CD14-positive monocyte (primary cell): ENCODE data around the gene TNFRSF12A. TPM values are rescaled to one million over a fixed set of nuclear protein-coding genes. Genes with fewer than 3 reads are reported as not detected.

Source experiments
- DNase-seq, 3 donors: peaks; one replicate each; pipeline ENCODE4 v3.0.0-alpha.2; 2011 to 2022
- H2AFZ ChIP-seq: 2 replicates; pipeline ENCODE4 v1.6.0; 2012; ENCODE audit warnings: mild to moderate bottlenecking, low read depth, low read length, inconsistent platforms; ENCODE audit not compliant: insufficient read depth, poor library complexity, severe bottlenecking
- H3K27ac ChIP-seq, 2 donors: 1 replicate in 1 of 2; 2 replicates in 1 of 2; pipeline ENCODE4 v1.5.1; 2012 to 2013; ENCODE audit warnings: low read length in 2 of 2, control low read depth in 1 of 2, inconsistent platforms in 1 of 2, low read depth in 1 of 2, mild to moderate bottlenecking in 1 of 2
- H3K27me3 ChIP-seq, 2 donors: one replicate each; pipeline versions ENCODE4 v1.6.0 to v1.6.1; 2011 to 2013; ENCODE audit warnings: low read length in 2 of 2; ENCODE audit not compliant: control insufficient read depth in 2 of 2, insufficient read depth in 2 of 2
- H3K36me3 ChIP-seq, 2 donors: replicated peaks in 1 of 2; 1 replicate in 1 of 2; 2 replicates in 1 of 2; pipeline versions ENCODE4 v1.5.1 to v1.6.1; 2012 to 2013; ENCODE audit warnings: low read length in 2 of 2, control low read depth in 1 of 2, inconsistent platforms in 1 of 2, mild to moderate bottlenecking in 1 of 2; ENCODE audit not compliant: insufficient read depth in 2 of 2, control insufficient read depth in 1 of 2
- H3K4me1 ChIP-seq, 2 donors: 1 replicate in 1 of 2; 2 replicates in 1 of 2; pipeline versions ENCODE4 v1.5.1 to v1.6.1; 2012 to 2013; ENCODE audit warnings: low read length in 2 of 2, control low read depth in 1 of 2, inconsistent platforms in 1 of 2, mild to moderate bottlenecking in 1 of 2, moderate library complexity in 1 of 2; ENCODE audit not compliant: insufficient read depth in 2 of 2, control insufficient read depth in 1 of 2
- H3K4me2 ChIP-seq: replicated peaks from 2 replicates; pipeline ENCODE3; 2012; ENCODE audit warnings: low read length, moderate library complexity, mild to moderate bottlenecking; ENCODE audit not compliant: poor library complexity, severe bottlenecking; ENCODE audit errors: extremely low read depth
- H3K4me3 ChIP-seq, 3 experiments: fragments of 200-600 bp in 1 of 3; sonication (generic) in 1 of 3; replicated peaks in 1 of 3; 1 replicate in 2 of 3; 2 replicates in 1 of 3; pipeline ENCODE4 v1.5.1; 2011 to 2013; ENCODE audit warnings: low read length in 3 of 3, mild to moderate bottlenecking in 3 of 3, control low read depth in 2 of 3, low read depth in 2 of 3, inconsistent platforms in 1 of 3, moderate library complexity in 1 of 3
- H3K79me2 ChIP-seq: 2 replicates; pipeline ENCODE4 v1.6.0; 2012; ENCODE audit warnings: mild to moderate bottlenecking, control low read depth, inconsistent platforms, low read length, moderate library complexity; ENCODE audit not compliant: insufficient read depth
- H3K9ac ChIP-seq: 2 replicates; pipeline ENCODE4 v1.6.0; 2017; ENCODE audit warnings: low read length, mild to moderate bottlenecking; ENCODE audit not compliant: insufficient read depth, poor library complexity, severe bottlenecking
- H3K9me3 ChIP-seq, 2 donors: replicated peaks in 1 of 2; 1 replicate in 1 of 2; 2 replicates in 1 of 2; pipeline versions ENCODE4 v1.5.1 to v1.6.1; 2012 to 2013; ENCODE audit warnings: low read length in 2 of 2, control low read depth in 1 of 2; ENCODE audit not compliant: control insufficient read depth in 1 of 2, insufficient read depth in 1 of 2
- H4K20me1 ChIP-seq: 2 replicates; pipeline ENCODE4 v1.6.0; 2012; ENCODE audit warnings: mild to moderate bottlenecking, low read length, control low read depth, moderate library complexity; ENCODE audit not compliant: insufficient read depth
- H3K27ac Mint-ChIP-seq, 7 donors: one replicate each; pipeline ENCODE4 v1.8.0; 2020; ENCODE audit warnings: mild to moderate bottlenecking in 7 of 7, mixed read lengths in 7 of 7, moderate library complexity in 6 of 7, inconsistent platforms in 2 of 7
- H3K27me3 Mint-ChIP-seq, 3 donors: one replicate each; pipeline ENCODE4 v1.8.0; 2021 to 2022; ENCODE audit warnings: low read depth in 3 of 3, mild to moderate bottlenecking in 3 of 3, mixed read lengths in 3 of 3, moderate library complexity in 3 of 3, inconsistent platforms in 1 of 3
- H3K36me3 Mint-ChIP-seq, 2 donors: one replicate each; pipeline ENCODE4 v1.8.0; 2020; ENCODE audit warnings: mixed read lengths in 2 of 2, inconsistent platforms in 1 of 2, mild to moderate bottlenecking in 1 of 2
- H3K4me1 Mint-ChIP-seq: one replicate; pipeline ENCODE4 v1.8.0; 2020; ENCODE audit warnings: mild to moderate bottlenecking, mixed read lengths
- H3K4me3 Mint-ChIP-seq, 2 donors: one replicate each; pipeline ENCODE4 v1.8.0; 2020; ENCODE audit warnings: mild to moderate bottlenecking in 2 of 2, mixed read lengths in 2 of 2, moderate library complexity in 1 of 2
- H3K9me3 Mint-ChIP-seq, 7 donors: one replicate each; pipeline ENCODE4 v1.8.0; 2020 to 2022; ENCODE audit warnings: mixed read lengths in 7 of 7, mild to moderate bottlenecking in 6 of 7, moderate library complexity in 6 of 7, inconsistent platforms in 2 of 7
- CTCF ChIP-seq: fragments of 200-600 bp; IDR thresholded peaks from one replicate; pipeline ENCODE4 v1.8.0; 2022; ENCODE audit warnings: antibody characterized with exemption, mild to moderate bottlenecking
- WGBS: methylation state at CpG from one replicate; pipeline ENCODE4 v1.1.5; 2013; ENCODE audit warnings: missing lambda C conversion rate; ENCODE audit not compliant: insufficient coverage; 5-methylcytosine and 5-hydroxymethylcytosine counted together
- intact Hi-C, 2 donors: fragments of 100-400 bp; cut with micrococcal nuclease; formaldehyde crosslinking; loops; one replicate each; pipeline versions ENCODE4 v1.15.0 to v1.15.1; 2023
- polyA plus RNA-seq, 3 donors: library from polyadenylated mRNA; depleted of rRNA in 1 of 3; unstranded in 2 of 3; stranded (reverse) in 1 of 3; fragments of 300-500 nt in 2 of 3; fragments of >200 nt in 1 of 3; fragmentation: Illumina TruSeq in 2 of 3; gene quantifications; 1 replicate in 2 of 3; 2 replicates in 1 of 3; pipeline ENCODE4 v1.2.3, GENCODE V29; 2012 to 2021

TNFRSF12A gene
- polyA plus RNA-seq, 3 donors = 2.9 to 6.2 (median 5.7) TPM

- Mint-ChIP-seq H3K4me1 (no peaks in the 10 kb centered on the region), H3K4me3 (no peak overlapping the region), H3K27ac (no peak overlapping the region), H3K36me3 (no peaks in the 10 kb centered on the region), H3K27me3 (peaks cover 0 to 13% (median 8%) of the 10 kb centered on the region in 3 donors), H3K9me3 (no peaks in the 10 kb centered on the region)
- H3K27me3 ChIP-seq = no peaks in the 10 kb centered on the region
- no peaks in the 10 kb centered on the region for H3K79me2 ChIP-seq
- no peak overlapping the region for H3K9ac ChIP-seq
- no peak overlapping the region for H3K4me2 ChIP-seq
- TF ChIP-seq CTCF = no peak
- no peak overlapping the region for H3K27ac ChIP-seq
- H3K9me3 ChIP-seq = no peaks in the 10 kb centered on the region
- intact Hi-C loops = loop anchor here in 1 of 2 donors (5.0 kb wide), 1 partner anchor 36 kb away; no protein-coding TSS in a partner anchor
- H3K36me3 ChIP-seq = no peaks in the 10 kb centered on the region
- no peak for DNase-seq
- 97% methylated on average over 6 of the region's 13 CpGs for WGBS
- H4K20me1 ChIP-seq = no peaks in the 10 kb centered on the region
- H3K4me3 ChIP-seq = no peak overlapping the region
- H3K4me1 ChIP-seq = no peaks in the 10 kb centered on the region
- H2AFZ ChIP-seq = no peak overlapping the region
These were observed 23.9 kb upstream of the TNFRSF12A start for GRCh38 chr16:2996298-2996697.

GRCh38 chr16:2999929-3000328 is 20.2 kb upstream of the TNFRSF12A start:
- H3K27ac Mint-ChIP-seq = no peak overlapping the region

More at GRCh38 chr16:2999929-3000328, 20.2 kb upstream of the TNFRSF12A start:
- Histone ChIP-seq H4K20me1 (no peaks in the 10 kb centered on the region), H3K79me2 (no peaks in the 10 kb centered on the region), H3K9me3 (no peaks in the 10 kb centered on the region), H3K36me3 (no peaks in the 10 kb centered on the region), H2AFZ (no peak overlapping the region), H3K27me3 (peaks cover 0 to 1% of the 10 kb centered on the region in 2 donors), H3K9ac (no peak overlapping the region), H3K4me3 (no peak overlapping the region), H3K27ac (no peak overlapping the region), H3K4me2 (no peak overlapping the region), H3K4me1 (peaks cover 3 to 4% of the 10 kb centered on the region in 2 donors)
- no peak for TF ChIP-seq CTCF
- Mint-ChIP-seq H3K9me3 (peaks cover 0 to 2% (median 0%) of the 10 kb centered on the region in 7 donors), H3K27me3 (peaks cover 0 to 17% (median 13%) of the 10 kb centered on the region in 3 donors), H3K4me3 (no peak overlapping the region), H3K36me3 (no peaks in the 10 kb centered on the region), H3K4me1 (peaks cover 3% of the 10 kb centered on the region)
- no peak for DNase-seq
- intact Hi-C loops = loop anchor here in 1 of 2 donors (2.0 to 5.0 kb wide), 2 partner anchors 15 to 32 kb away; no protein-coding TSS in a partner anchor
- WGBS = 97% methylated on average over 5 of the region's 6 CpGs
